Measurements from ENCODE around the gene DAP. TPM values are rescaled to one million over a fixed set of nuclear protein-coding genes. Genes with fewer than 3 reads are reported as not detected.

The DAP gene
- total and polyA plus RNA-seq, 10 donors: 29.4 to 111 (median 65.2) TPM

GRCh38 chr5:10658265-10658664 is 102.8 kb downstream of the DAP start:
- peaks cover 0 to 5% (median 0%) of the 10 kb centered on the region in 8 donors for H3K9me3 ChIP-seq
- H3K4me3 ChIP-seq: no peak overlapping the region
- peaks cover 0 to 34% (median 6%) of the 10 kb centered on the region in 6 donors for H3K36me3 ChIP-seq
- H3K27me3 ChIP-seq (replicated peaks in 1 of 7): no peaks in the 10 kb centered on the region
- no peak for TF ChIP-seq POLR2AphosphoS5 (IDR thresholded peaks at IDR 0.05)
- TF ChIP-seq CTCF (IDR thresholded peaks at IDR 0.05 in 8 of 11, conservative IDR thresholded peaks at IDR 0.05 in 3 of 11): no peak
- TF ChIP-seq POLR2A (IDR thresholded peaks at IDR 0.05): no peak
- no peak overlapping the region for H3K27ac ChIP-seq
- 80 to 96% (median 83%) methylated on average over 4 of the region's 4 CpGs for WGBS, 5 donors
- H3K4me1 ChIP-seq: no peaks in the 10 kb centered on the region
- intact Hi-C loops (cut with DNase I; ENCODE audit: low total_unique reads): no loop called here
- DNase-seq: no peak

- 88 to 92% (median 88%) methylated on average over 15 to 18 of the region's 18 CpGs for WGBS, 5 donors
- Histone ChIP-seq H3K27me3 (replicated peaks in 1 of 7) (no peaks in the 10 kb centered on the region), H3K36me3 (peaks cover 0 to 55% (median 11%) of the 10 kb centered on the region in 6 donors), H3K9me3 (peaks cover 0 to 5% (median 0%) of the 10 kb centered on the region in 8 donors), H3K4me3 (no peak overlapping the region), H3K4me1 (no peaks in the 10 kb centered on the region), H3K27ac (no peak overlapping the region)
- intact Hi-C loops (cut with DNase I; ENCODE audit: low total_unique reads): no loop called here
- DNase-seq: no peak
- no peak for TF ChIP-seq CTCF (IDR thresholded peaks at IDR 0.05 in 8 of 11, conservative IDR thresholded peaks at IDR 0.05 in 3 of 11)
- no peak for TF ChIP-seq POLR2AphosphoS5 (IDR thresholded peaks at IDR 0.05)
- TF ChIP-seq POLR2A (IDR thresholded peaks at IDR 0.05): no peak
Observed at GRCh38 chr5:10655972-10656830, 104.8 kb downstream of the DAP start.

DNA sequence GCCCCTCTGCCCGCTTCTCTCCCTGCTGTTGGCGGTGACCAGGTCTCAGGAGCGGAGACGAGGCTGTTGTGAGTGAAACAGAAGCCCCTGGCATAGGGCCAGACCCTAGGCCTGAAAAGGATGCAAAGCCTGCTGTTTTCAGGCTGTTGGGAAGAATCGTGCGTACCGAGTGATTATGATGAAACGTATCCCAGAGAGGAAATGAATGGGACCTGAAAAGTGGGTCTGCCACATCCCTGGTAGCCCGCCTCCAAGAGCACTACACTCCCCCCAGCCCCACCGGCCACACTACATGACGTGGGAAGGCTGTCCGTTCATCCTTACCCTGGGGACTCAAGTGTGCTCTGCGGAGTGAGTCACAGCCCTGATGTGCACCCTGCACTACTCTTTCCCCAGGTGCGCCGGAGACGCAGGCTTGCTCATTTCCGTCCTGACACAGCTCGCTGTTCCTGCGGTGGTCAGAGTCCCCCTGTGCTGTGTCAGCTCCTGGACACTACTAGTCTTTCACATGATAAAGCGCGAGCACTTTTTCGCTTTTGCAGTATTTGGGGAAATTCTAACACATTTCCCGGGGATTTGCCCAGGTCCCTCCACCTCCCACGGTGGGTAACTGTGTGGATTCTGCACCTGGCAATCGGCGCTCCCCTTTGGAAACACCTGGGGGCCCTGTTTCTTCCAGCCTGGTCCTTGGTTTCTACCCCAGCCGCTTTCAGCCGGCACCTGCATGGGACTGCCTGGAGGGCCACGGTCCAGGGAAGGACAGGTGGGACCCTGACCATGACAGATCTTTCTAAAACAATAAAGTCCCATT is 105.7 kb downstream of the DAP start:
- TF ChIP-seq CTCF (IDR thresholded peaks at IDR 0.05 in 8 of 11, conservative IDR thresholded peaks at IDR 0.05 in 3 of 11) (no peak), POLR2AphosphoS5 (IDR thresholded peaks at IDR 0.05) (peak in 1 of 3 donors; percentile 21), POLR2A (IDR thresholded peaks at IDR 0.05) (no peak)
- 81 to 90% (median 86%) methylated on average over 29 of the region's 29 CpGs for WGBS, 5 donors
- no peak overlapping the region for H3K4me3 ChIP-seq
- peaks cover 0 to 5% (median 0%) of the 10 kb centered on the region in 8 donors for H3K9me3 ChIP-seq
- intact Hi-C loops (cut with DNase I; ENCODE audit: low total_unique reads): no loop called here
- DNase-seq: no peak
- peaks cover 0 to 63% (median 11%) of the 10 kb centered on the region in 6 donors for H3K36me3 ChIP-seq
- H3K27me3 ChIP-seq (replicated peaks in 1 of 7): no peaks in the 10 kb centered on the region
- H3K4me1 ChIP-seq: no peaks in the 10 kb centered on the region
- no peak overlapping the region for H3K27ac ChIP-seq

GRCh38 chr5:10654566-10654965 is 106.5 kb downstream of the DAP start:
- intact Hi-C loops (cut with DNase I; ENCODE audit: low total_unique reads): no loop called here
- 88 to 94% (median 92%) methylated on average over 13 of the region's 13 CpGs for WGBS, 5 donors

More at GRCh38 chr5:10654566-10654965, 106.5 kb downstream of the DAP start:
- H3K36me3 ChIP-seq: peaks cover 0 to 71% (median 17%) of the 10 kb centered on the region in 6 donors
- TF ChIP-seq POLR2AphosphoS5 (IDR thresholded peaks at IDR 0.05) (no peak), POLR2A (IDR thresholded peaks at IDR 0.05) (no peak), CTCF (IDR thresholded peaks at IDR 0.05 in 8 of 11, conservative IDR thresholded peaks at IDR 0.05 in 3 of 11) (no peak)
- peak; percentile 34 for DNase-seq
- H3K4me1 ChIP-seq: no peaks in the 10 kb centered on the region
- H3K4me3 ChIP-seq: no peak overlapping the region
- H3K27me3 ChIP-seq (replicated peaks in 1 of 7): no peaks in the 10 kb centered on the region
- H3K9me3 ChIP-seq: peaks cover 0 to 5% (median 0%) of the 10 kb centered on the region in 8 donors
- H3K27ac ChIP-seq: no peak overlapping the region

Data from spleen (tissue), 11 donors.